GM23338 (cell line): ENCODE measurements around the gene PASK. TPM values are rescaled to one million over a fixed set of nuclear protein-coding genes. Genes with fewer than 3 reads are reported as not detected.

Experiments used
- ATAC-seq: fragments of 200-7000 bp; cut with Tn5 transposase; 3 replicates; pipeline ENCODE4 v1.9.1; 2020
- DNase-seq: peaks from one replicate; pipeline ENCODE4 v3.0.0-alpha.2; 2015; ENCODE audit warnings: low spot score
- H2AFZ ChIP-seq: fragments of 200-600 bp; sonication (generic); 2 replicates; pipeline ENCODE4 v1.8.0; 2016; ENCODE audit warnings: antibody characterized with exemption, mild to moderate bottlenecking, moderate library complexity
- H3F3A ChIP-seq: fragments of 200-600 bp; sonication (generic); replicated peaks from 2 replicates; pipeline ENCODE4 v1.8.0; 2017; ENCODE audit warnings: antibody characterized with exemption, mixed run types, low read depth
- H3K27ac ChIP-seq: fragments of 200-600 bp; sonication (generic); 2 replicates; pipeline ENCODE4 v1.6.1; 2016; ENCODE audit warnings: low read depth
- H3K27me3 ChIP-seq: fragments of 200-600 bp; sonication (generic); 2 replicates; pipeline ENCODE4 v1.8.0; 2016; ENCODE audit warnings: mild to moderate bottlenecking, mixed run types, moderate library complexity; ENCODE audit not compliant: insufficient read depth
- H3K36me3 ChIP-seq: fragments of 200-600 bp; sonication (generic); 2 replicates; pipeline ENCODE4 v1.8.0; 2016; ENCODE audit warnings: mild to moderate bottlenecking; ENCODE audit not compliant: insufficient read depth
- H3K4me1 ChIP-seq: fragments of 200-600 bp; sonication (generic); 2 replicates; pipeline ENCODE4 v1.8.0; 2016; ENCODE audit warnings: mild to moderate bottlenecking, moderate library complexity; ENCODE audit not compliant: insufficient read depth
- H3K4me2 ChIP-seq: fragments of 200-600 bp; sonication (generic); 2 replicates; pipeline ENCODE4 v1.7.1; 2017; ENCODE audit warnings: mixed run types
- H3K4me3 ChIP-seq: fragments of 200-600 bp; sonication (generic); 2 replicates; pipeline ENCODE4 v1.6.1; 2016; ENCODE audit warnings: mixed run types
- H3K79me2 ChIP-seq: fragments of 200-600 bp; sonication (generic); replicated peaks from 2 replicates; pipeline ENCODE4 v1.8.0; 2017; ENCODE audit warnings: mild to moderate bottlenecking; ENCODE audit not compliant: insufficient read depth
- H3K9me2 ChIP-seq: fragments of 200-600 bp; sonication (generic); 2 replicates; pipeline ENCODE4 v1.8.0; 2017; ENCODE audit not compliant: insufficient read depth
- H4K20me1 ChIP-seq: fragments of 200-600 bp; sonication (generic); replicated peaks from 2 replicates; pipeline ENCODE4 v1.8.0; 2017; ENCODE audit warnings: mild to moderate bottlenecking; ENCODE audit not compliant: insufficient read depth
- H3K27ac Mint-ChIP-seq: 2 replicates; pipeline ENCODE4 v1.8.0; 2020; ENCODE audit warnings: inconsistent platforms, mild to moderate bottlenecking, moderate library complexity, mixed read lengths
- H3K27me3 Mint-ChIP-seq: 3 replicates; pipeline ENCODE4 v1.8.0; 2022; ENCODE audit warnings: low read depth, mild to moderate bottlenecking, moderate library complexity, mixed read lengths, inconsistent platforms; ENCODE audit not compliant: insufficient read depth, poor library complexity
- H3K36me3 Mint-ChIP-seq: 3 replicates; pipeline ENCODE4 v1.8.0; 2021; ENCODE audit warnings: low read depth, mild to moderate bottlenecking, inconsistent platforms, moderate library complexity, mixed read lengths
- H3K4me1 Mint-ChIP-seq: 3 replicates; pipeline ENCODE4 v1.8.0; 2020; ENCODE audit warnings: mild to moderate bottlenecking, inconsistent platforms, mixed read lengths
- H3K4me3 Mint-ChIP-seq: 3 replicates; pipeline ENCODE4 v1.8.0; 2021; ENCODE audit warnings: moderate library complexity, mild to moderate bottlenecking, inconsistent platforms, mixed read lengths
- H3K9me3 Mint-ChIP-seq: 3 replicates; pipeline ENCODE4 v1.8.0; 2020; ENCODE audit warnings: moderate library complexity, mild to moderate bottlenecking, inconsistent platforms, mixed read lengths
- CREB1 ChIP-seq: fragments of 250-450 bp; sonication (Bioruptor Pico); IDR thresholded peaks from 2 replicates; pipeline ENCODE4 v1.5.0; 2020; ENCODE audit warnings: low read depth, mild to moderate bottlenecking, moderate library complexity
- CTCF ChIP-seq, 2 experiments: fragments of 200-600 bp in 1 of 2; sonication (generic) in 1 of 2; conservative IDR thresholded peaks; 2 replicates each; pipeline versions ENCODE4 v1.5.1 to v1.6.1; 2016 to 2017; ENCODE audit warnings: antibody characterized with exemption in 2 of 2, low read depth in 2 of 2, mild to moderate bottlenecking in 2 of 2, moderate library complexity in 1 of 2
- ETS1 ChIP-seq: IDR thresholded peaks from 2 replicates; pipeline ENCODE4 v1.6.1; 2016; ENCODE audit warnings: antibody characterized with exemption
- EZH2 ChIP-seq: fragments of 200-600 bp; sonication (generic); IDR thresholded peaks from one replicate; pipeline ENCODE4 v1.8.0; 2017; ENCODE audit warnings: antibody characterized with exemption, mild to moderate bottlenecking, low read depth; ENCODE audit not compliant: unreplicated experiment
- EZH2phosphoT487 ChIP-seq: fragments of 200-600 bp; sonication (generic); IDR thresholded peaks from one replicate; pipeline ENCODE4 v1.8.1; 2018; ENCODE audit warnings: antibody characterized with exemption; ENCODE audit not compliant: unreplicated experiment
- NANOG ChIP-seq: IDR thresholded peaks from 2 replicates; pipeline ENCODE4 v1.6.1; 2016; ENCODE audit warnings: antibody characterized with exemption, borderline replicate concordance
- POLR2AphosphoS5 ChIP-seq: IDR thresholded peaks from 2 replicates; pipeline ENCODE4 v1.6.1; 2016; ENCODE audit warnings: antibody characterized with exemption, low read depth
- STAT1 ChIP-seq: IDR thresholded peaks from one replicate; pipeline ENCODE4 v1.6.1; 2016; ENCODE audit warnings: antibody characterized with exemption; ENCODE audit not compliant: unreplicated experiment
- ZNF114 ChIP-seq: fragments of 250-450 bp; sonication (Bioruptor Pico); IDR thresholded peaks from 2 replicates; pipeline ENCODE4 v1.5.0; 2020; ENCODE audit warnings: mild to moderate bottlenecking, moderate library complexity
- ZNF331 ChIP-seq: fragments of 250-450 bp; sonication (Bioruptor Pico); IDR thresholded peaks from 2 replicates; pipeline ENCODE4 v1.5.0; 2020; ENCODE audit warnings: low read depth, mild to moderate bottlenecking, moderate library complexity
- ZNF462 ChIP-seq: fragments of 250-450 bp; sonication (Bioruptor Pico); IDR thresholded peaks from 2 replicates; pipeline ENCODE4 v1.5.0; 2020; ENCODE audit warnings: mild to moderate bottlenecking, moderate library complexity
- polyA plus RNA-seq: library from polyadenylated mRNA; unstranded; fragments of >200 nt; fragmentation: Nextera tagmentation; extraction: Ambion mirVana; gene quantifications from 2 replicates; pipeline ENCODE4 v1.2.1, GENCODE V29; 2016
- total RNA-seq: library from RNA; depleted of rRNA; stranded (reverse); fragments of >200 nt; shearing (Covaris generic); gene quantifications from 2 replicates; pipeline ENCODE4 v1.2.3, GENCODE V29; 2014

The PASK gene
- total and polyA plus RNA-seq, 2 experiments from 2014 or later = 12.5 to 38.4 TPM

GRCh38 chr2:241163601-241164118 is 14.4 kb upstream of the PASK start:
- H3K27me3 ChIP-seq = no peaks in the 10 kb centered on the region
- TF ChIP-seq NANOG (no peak), POLR2AphosphoS5 (no peak)
- H3K9me3 Mint-ChIP-seq = no peaks in the 10 kb centered on the region; the same call in 2 of the 3 replicates

GRCh38 chr2:241161646-241162281 is 12.5 kb upstream of the PASK start:
- Histone ChIP-seq H2AFZ (no peak overlapping the region), H3F3A (no peaks in the 10 kb centered on the region), H3K27ac (no peak overlapping the region), H3K79me2 (no peaks in the 10 kb centered on the region), H3K9me2 (no peaks in the 10 kb centered on the region), H3K4me3 (no peak overlapping the region), H3K4me1 (no peaks in the 10 kb centered on the region), H3K27me3 (no peaks in the 10 kb centered on the region), H3K36me3 (no peaks in the 10 kb centered on the region; the same call in 1 of the 2 replicates), H3K4me2 (no peak overlapping the region), H4K20me1 (no peaks in the 10 kb centered on the region)
- Mint-ChIP-seq H3K27ac (0 out of 2 replicates have a peak overlapping the region, but pooled peaks have one; percentile 4), H3K4me1 (peaks cover 7% of the 10 kb centered on the region), H3K4me3 (no peak overlapping the region), H3K36me3 (peaks cover 14% of the 10 kb centered on the region), H3K27me3 (peaks cover 2% of the 10 kb centered on the region), H3K9me3 (no peaks in the 10 kb centered on the region)
- ATAC-seq (no peak), DNase-seq (no peak)
- TF ChIP-seq CREB1 (no peak), CTCF (conservative IDR thresholded peaks at IDR 0.05; ENCODE audit: low read depth in 2 of 2) (no peak), NANOG (no peak), EZH2 (no peak), ZNF114 (CRISPR knock-in tag) (no peak), ZNF331 (CRISPR knock-in tag) (no peak), STAT1 (no peak), ZNF462 (CRISPR knock-in tag) (no peak), ETS1 (no peak), POLR2AphosphoS5 (no peak), EZH2phosphoT487 (no peak)

More at GRCh38 chr2:241163601-241164118, 14.4 kb upstream of the PASK start:
- Mint-ChIP-seq H3K4me1 (no peaks in the 10 kb centered on the region), H3K27ac (no peak overlapping the region), H3K36me3 (peaks cover 18% of the 10 kb centered on the region), H3K27me3 (peaks cover 4% of the 10 kb centered on the region), H3K4me3 (no peak overlapping the region)
- H4K20me1 ChIP-seq = no peaks in the 10 kb centered on the region
- ATAC-seq (no peak), DNase-seq (no peak)
- H3K36me3 ChIP-seq = no peaks in the 10 kb centered on the region; the same call in 1 of the 2 replicates
- H3K79me2 ChIP-seq = no peaks in the 10 kb centered on the region
- no peak overlapping the region for H3K27ac ChIP-seq
- no peaks in the 10 kb centered on the region for H3K9me2 ChIP-seq
- no peak overlapping the region for H2AFZ ChIP-seq
- no peaks in the 10 kb centered on the region for H3F3A ChIP-seq
- H3K4me3 ChIP-seq = no peak overlapping the region
- no peaks in the 10 kb centered on the region for H3K4me1 ChIP-seq
- H3K4me2 ChIP-seq = no peak overlapping the region
